SU-DHL-6 (cell line): ENCODE data around the gene NAV3.

Experiments
- H2AFZ ChIP-seq: fragments of 200-600 bp; sonication (generic); 2 replicates; pipeline ENCODE4 v1.6.1; 2014; ENCODE audit warnings: low read depth, mild to moderate bottlenecking, moderate library complexity, mixed read lengths, antibody characterized with exemption, low read length; ENCODE audit not compliant: severe bottlenecking
- H3F3A ChIP-seq: fragments of 200-600 bp; shearing (Covaris generic); 2 replicates; pipeline ENCODE4 v1.6.0; 2016; ENCODE audit warnings: antibody characterized with exemption, mild to moderate bottlenecking; ENCODE audit not compliant: insufficient read depth
- H3K27ac ChIP-seq: fragments of 200-600 bp; sonication (generic); 2 replicates; pipeline ENCODE4 v1.5.1; 2016; ENCODE audit warnings: low read depth, mild to moderate bottlenecking, low read length, moderate library complexity, mixed read lengths
- H3K27me3 ChIP-seq: fragments of 200-600 bp; sonication (generic), shearing (Covaris generic); 2 replicates; pipeline ENCODE4 v1.6.0; 2014; ENCODE audit warnings: mild to moderate bottlenecking, low read length
- H3K36me3 ChIP-seq: fragments of 200-600 bp; sonication (generic); 2 replicates; pipeline ENCODE4 v1.6.1; 2014; ENCODE audit warnings: mild to moderate bottlenecking, low read length, mixed read lengths
- H3K4me2 ChIP-seq: fragments of 300-600, 200-600 bp; shearing (Covaris generic), sonication (generic); 2 replicates; pipeline ENCODE4 v1.6.0; 2014; ENCODE audit warnings: low read length, low read depth, mild to moderate bottlenecking; ENCODE audit not compliant: poor library complexity, severe bottlenecking
- H3K4me3 ChIP-seq: fragments of 200-600 bp; sonication (generic); 2 replicates; pipeline ENCODE4 v1.5.1; 2014; ENCODE audit warnings: antibody characterized with exemption, low read length, mild to moderate bottlenecking, mixed read lengths; ENCODE audit not compliant: insufficient read depth, poor library complexity, severe bottlenecking
- H3K79me2 ChIP-seq: fragments of 200-600 bp; sonication (generic); 2 replicates; pipeline ENCODE4 v1.6.1; 2014; ENCODE audit warnings: mild to moderate bottlenecking, low read length, moderate library complexity; ENCODE audit not compliant: insufficient read depth
- H3K9ac ChIP-seq: fragments of 200-600 bp; sonication (generic); 2 replicates; pipeline ENCODE4 v1.7.0; 2014; ENCODE audit warnings: mild to moderate bottlenecking, low read length
- H3K9me2 ChIP-seq: fragments of 200-600 bp; sonication (generic); replicated peaks from 2 replicates; pipeline ENCODE4 v1.6.1; 2014; ENCODE audit warnings: low read length; ENCODE audit not compliant: insufficient read depth
- H3K9me3 ChIP-seq: fragments of 200-600 bp; sonication (generic); 2 replicates; pipeline ENCODE4 v1.6.1; 2014; ENCODE audit warnings: low read length, mixed read lengths; ENCODE audit not compliant: insufficient read depth
- H4K20me1 ChIP-seq: fragments of 200-600 bp; sonication (generic); 2 replicates; pipeline ENCODE4 v1.6.1; 2014; ENCODE audit warnings: low read depth, mild to moderate bottlenecking, antibody characterized with exemption, low read length, moderate library complexity, mixed read lengths
- CTCF ChIP-seq: fragments of 200-600 bp; sonication (generic); IDR thresholded peaks from one replicate; pipeline ENCODE4 v1.5.1; 2017; ENCODE audit warnings: antibody characterized with exemption, mild to moderate bottlenecking, low read length, moderate library complexity; ENCODE audit not compliant: insufficient read depth, poor library complexity, severe bottlenecking
- EZH2phosphoT487 ChIP-seq: fragments of 200-600 bp; sonication (generic), shearing (Covaris generic); conservative IDR thresholded peaks from 2 replicates; pipeline ENCODE4 v1.6.1; 2018; ENCODE audit warnings: mild to moderate bottlenecking, antibody characterized with exemption, low read length, moderate library complexity, mixed read lengths

Gene NAV3

GRCh38 chr12:78119351-78119918 is 288.7 kb downstream of the NAV3 start:
- H3K27ac ChIP-seq: no peak overlapping the region
- no peak overlapping the region for H3K4me2 ChIP-seq
- H2AFZ ChIP-seq: no peak overlapping the region

GRCh38 chr12:78120306-78120705 is 289.6 kb downstream of the NAV3 start:
- no peak overlapping the region for H2AFZ ChIP-seq

More at GRCh38 chr12:78119351-78119918, 288.7 kb downstream of the NAV3 start:
- no peaks in the 10 kb centered on the region for H3K9me3 ChIP-seq
- no peaks in the 10 kb centered on the region for H3K36me3 ChIP-seq
- no peaks in the 10 kb centered on the region for H4K20me1 ChIP-seq
- H3K4me3 ChIP-seq: no peak overlapping the region
- no peaks in the 10 kb centered on the region for H3K9me2 ChIP-seq
- no peak for TF ChIP-seq EZH2phosphoT487
- no peak for TF ChIP-seq CTCF
- no peaks in the 10 kb centered on the region for H3F3A ChIP-seq
- no peak overlapping the region for H3K9ac ChIP-seq
- no peaks in the 10 kb centered on the region for H3K79me2 ChIP-seq
- no peaks in the 10 kb centered on the region for H3K27me3 ChIP-seq

GRCh38 chr12:78120866-78121560 is 290.3 kb downstream of the NAV3 start:
- Histone ChIP-seq H3K4me2 (no peak overlapping the region), H2AFZ (no peak overlapping the region), H3K27me3 (no peaks in the 10 kb centered on the region), H3K9me3 (no peaks in the 10 kb centered on the region), H3K27ac (no peak overlapping the region), H3K4me3 (no peak overlapping the region), H3F3A (no peaks in the 10 kb centered on the region), H3K9ac (no peak overlapping the region), H3K79me2 (no peaks in the 10 kb centered on the region), H4K20me1 (no peaks in the 10 kb centered on the region), H3K36me3 (no peaks in the 10 kb centered on the region), H3K9me2 (no peaks in the 10 kb centered on the region)
- TF ChIP-seq CTCF (no peak), EZH2phosphoT487 (no peak)

More at GRCh38 chr12:78120306-78120705, 289.6 kb downstream of the NAV3 start:
- no peaks in the 10 kb centered on the region for H3K27me3 ChIP-seq
- no peaks in the 10 kb centered on the region for H3F3A ChIP-seq
- no peaks in the 10 kb centered on the region for H3K9me3 ChIP-seq
- TF ChIP-seq CTCF (no peak), EZH2phosphoT487 (no peak)
- no peak overlapping the region for H3K4me3 ChIP-seq
- H3K9me2 ChIP-seq: no peaks in the 10 kb centered on the region
- H4K20me1 ChIP-seq: no peaks in the 10 kb centered on the region
- no peaks in the 10 kb centered on the region for H3K36me3 ChIP-seq
- no peak overlapping the region for H3K27ac ChIP-seq
- no peaks in the 10 kb centered on the region for H3K79me2 ChIP-seq
- no peak overlapping the region for H3K4me2 ChIP-seq
- no peak overlapping the region for H3K9ac ChIP-seq
